Activated naive CD4-positive, alpha-beta T cell treated with anti-CD3 and anti-CD28 coated beads, Interleukin-2, amount 50 U/mL, for 16 hours (primary cell): ENCODE results near the gene SUN5.
"Not testable (repeated sequence)": the region's sequence is repeated elsewhere in the genome, so short reads cannot be mapped to it uniquely, and the experiment has no call there.

ENCODE experiments used
- DNase-seq: peaks from one replicate; pipeline ENCODE4 v3.0.0-alpha.2; 2020

SUN5 gene

DNA sequence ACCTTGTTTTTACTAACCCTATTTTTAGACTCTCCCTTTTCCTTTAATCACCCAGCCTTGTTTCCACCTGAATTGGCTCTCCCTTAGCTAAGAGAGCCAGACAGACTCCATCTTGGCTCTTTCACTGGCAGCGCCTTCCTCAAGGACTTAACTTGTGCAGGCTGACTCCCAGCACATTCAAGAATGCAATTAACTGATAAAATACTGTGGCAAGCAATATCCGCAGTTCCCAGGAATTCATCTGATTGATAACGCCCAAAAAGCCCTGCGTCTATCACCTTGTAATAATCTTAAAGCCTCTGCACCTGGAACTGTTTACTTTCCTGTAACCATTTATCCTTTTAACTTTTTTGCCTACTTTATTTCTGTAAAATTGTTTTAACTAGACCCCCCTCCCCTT lies 29.1 kb downstream of the SUN5 start:
- not testable (repeated sequence) for DNase-seq

- DNase-seq: not testable (repeated sequence)
These were observed 29.8 kb downstream of the SUN5 start for GRCh38 chr20:32974204-32975064.

DNA sequence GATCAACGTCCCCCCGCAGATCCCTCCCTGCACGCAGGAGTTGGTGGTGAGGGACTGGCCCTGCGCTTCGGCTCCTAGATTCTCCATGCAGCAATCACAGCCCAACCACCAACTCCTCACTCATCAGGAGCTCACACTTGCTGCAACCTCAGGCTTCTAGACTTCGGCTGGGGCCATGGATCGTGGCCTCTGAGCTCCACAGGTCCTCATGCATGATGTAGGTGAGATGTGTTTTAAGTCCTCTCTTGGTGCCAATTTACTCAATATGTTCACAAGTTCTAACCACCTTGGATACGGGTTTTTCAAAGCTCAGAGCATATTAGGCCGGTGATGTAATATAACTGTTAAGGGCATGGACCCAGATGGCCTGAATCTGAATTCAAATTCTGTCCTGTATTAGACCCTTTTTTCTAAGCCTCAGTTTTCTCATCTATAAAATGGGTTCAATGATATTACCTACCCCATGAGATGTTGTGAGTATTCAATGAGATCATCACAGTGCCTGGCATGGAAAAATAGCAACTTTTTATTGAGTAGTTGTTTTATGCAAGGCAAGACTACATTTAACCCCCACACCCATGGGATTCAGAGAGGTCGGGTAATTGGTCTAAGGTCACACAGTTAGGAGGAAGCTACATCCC lies 31.0 kb downstream of the SUN5 start:
- no peak for DNase-seq

GRCh38 chr20:32972181-32973076 lies 31.8 kb downstream of the SUN5 start:
- DNase-seq: peak; percentile 80

GRCh38 chr20:32971703-32972161 lies 32.5 kb downstream of the SUN5 start:
- DNase-seq: no peak

DNA sequence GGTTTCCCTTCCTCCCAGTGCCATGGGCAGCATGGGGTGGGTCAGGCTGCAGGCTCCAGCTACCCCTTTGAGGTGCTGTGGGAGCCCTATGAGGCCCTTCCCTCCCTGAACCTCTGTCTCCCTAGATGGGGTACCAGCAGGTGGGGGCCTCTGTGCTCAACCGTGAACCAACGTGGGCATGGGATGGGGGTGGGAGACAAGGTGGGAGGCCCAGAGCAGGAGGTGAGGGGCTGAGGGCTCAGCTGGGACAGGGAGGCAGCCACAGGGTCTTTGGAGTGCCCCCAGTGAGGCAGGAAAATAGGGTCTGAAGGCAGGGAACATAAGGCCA lies 33.3 kb downstream of the SUN5 start:
- DNase-seq: no peak

- no peak for DNase-seq
These were observed 33.9 kb downstream of the SUN5 start for GRCh38 chr20:32970115-32970972.

DNA sequence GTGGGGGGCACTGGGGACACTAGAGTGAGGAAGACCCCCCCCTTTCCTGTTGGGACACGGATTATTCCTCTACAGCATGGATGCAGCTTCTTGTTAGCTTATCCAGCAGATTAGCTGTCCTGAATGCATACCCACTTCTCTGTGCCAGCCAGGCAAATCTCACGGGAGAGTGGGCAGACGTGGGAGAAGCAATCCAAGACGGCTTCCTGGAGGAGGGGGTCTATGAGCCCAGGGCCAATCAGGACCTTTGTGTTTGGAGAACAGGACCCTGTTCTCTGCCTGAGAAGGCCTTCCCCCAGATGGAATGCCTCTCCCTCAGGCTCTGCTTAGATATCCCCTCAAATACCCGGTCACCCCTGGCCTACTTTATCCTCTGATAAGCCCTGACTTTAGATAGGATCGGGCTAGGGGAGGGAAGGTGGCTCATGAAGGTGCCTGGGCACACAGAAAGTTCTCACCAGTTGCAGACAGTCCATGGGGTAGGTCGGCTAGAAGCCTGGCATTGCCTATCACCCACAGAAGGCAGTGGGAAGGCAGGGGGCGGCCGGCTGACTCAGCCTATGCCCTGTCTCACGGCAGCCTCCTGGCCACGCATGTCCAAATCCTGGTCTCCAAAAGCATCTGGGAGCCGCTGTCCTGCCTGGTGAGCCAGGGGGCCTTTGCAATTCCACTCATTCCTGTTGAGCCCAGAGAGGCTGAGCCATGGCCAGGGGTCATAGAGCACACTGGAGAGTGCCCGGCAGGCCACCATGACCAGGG lies 34.7 kb downstream of the SUN5 start:
- no peak for DNase-seq

DNA sequence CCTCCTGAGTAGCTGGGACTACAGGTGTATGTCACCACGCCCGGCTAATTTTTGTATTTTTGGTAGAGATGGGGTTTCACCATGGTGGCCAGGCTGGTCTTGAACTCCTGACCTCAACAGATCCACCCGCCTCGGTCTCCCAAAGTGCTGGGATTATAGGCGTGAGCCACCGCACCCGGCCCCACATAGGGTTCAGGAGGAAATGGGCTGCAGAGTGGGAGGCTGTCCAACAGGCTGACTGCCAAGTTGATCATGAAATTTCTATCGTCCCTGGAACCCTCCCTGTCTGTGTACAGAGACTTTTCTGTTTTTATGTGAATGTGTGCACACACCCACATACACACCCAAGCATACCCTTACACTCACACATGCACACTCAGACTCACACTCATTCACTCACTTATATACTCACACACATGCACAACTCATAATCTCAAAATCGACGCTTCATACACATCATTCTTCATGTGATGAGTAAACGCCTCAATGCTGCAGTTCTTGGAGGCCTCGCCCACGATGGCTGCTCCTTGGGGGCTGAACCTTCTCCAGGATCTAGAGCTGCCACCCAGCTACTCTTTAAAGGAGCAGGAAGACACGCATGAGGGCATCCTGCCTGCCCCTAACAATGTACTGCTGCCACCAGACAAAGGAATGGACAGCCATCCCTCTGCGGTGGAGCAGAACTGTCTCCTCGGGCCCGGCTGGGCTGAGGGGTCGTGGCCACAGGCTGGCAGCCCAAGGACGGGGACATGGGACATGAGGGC lies 35.6 kb downstream of the SUN5 start:
- DNase-seq: peak; percentile 57

GRCh38 chr20:32967961-32968457 lies 36.2 kb downstream of the SUN5 start:
- DNase-seq: peak; percentile 50

GRCh38 chr20:32966881-32967781 lies 37.1 kb downstream of the SUN5 start:
- DNase-seq: peak; percentile 48

- no peak for DNase-seq
These were observed 37.9 kb downstream of the SUN5 start for GRCh38 chr20:32966382-32966781.

DNA sequence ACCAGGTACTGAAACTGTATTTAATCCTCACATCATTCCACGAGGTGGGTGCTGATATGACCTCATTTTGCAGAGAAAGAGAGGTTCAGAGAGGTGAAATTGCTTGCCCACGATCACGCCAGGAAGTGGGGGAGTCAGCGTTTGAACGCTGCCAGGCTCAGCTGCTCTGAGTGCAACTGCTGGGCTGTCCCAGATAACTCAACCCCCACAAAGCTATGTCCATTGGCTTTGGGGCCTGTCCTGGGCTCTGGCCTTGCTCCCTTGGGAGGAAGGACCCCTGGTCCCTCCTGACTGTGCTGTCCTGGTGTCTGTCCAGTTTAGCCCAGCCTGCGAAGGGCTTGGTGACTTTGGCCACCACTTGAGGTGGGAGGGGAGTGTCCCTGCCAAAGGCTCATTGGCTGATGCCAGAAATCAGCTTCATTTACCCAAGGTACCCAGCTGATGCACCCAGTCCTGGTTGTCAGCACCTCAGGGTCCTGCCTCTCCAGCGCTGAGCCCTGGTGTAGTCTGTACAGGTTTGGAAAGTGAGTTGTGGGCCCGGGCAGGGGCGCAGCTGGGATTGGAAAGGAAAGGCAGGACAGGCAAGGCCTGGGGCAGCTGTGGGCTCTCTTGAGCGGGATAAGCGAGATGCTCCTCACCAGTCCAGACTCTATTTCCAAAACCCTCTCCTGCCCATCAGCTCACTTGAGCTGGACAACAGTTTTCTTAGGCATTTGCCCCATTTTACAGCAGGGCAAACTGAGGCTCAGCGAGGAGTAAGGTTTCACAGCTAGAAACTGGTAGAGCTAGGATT lies 38.5 kb downstream of the SUN5 start:
- DNase-seq: no peak

GRCh38 chr20:32965115-32965514 lies 39.1 kb downstream of the SUN5 start:
- no peak for DNase-seq

- no peak for DNase-seq
These were observed 39.7 kb downstream of the SUN5 start for GRCh38 chr20:32964575-32964974.

DNA sequence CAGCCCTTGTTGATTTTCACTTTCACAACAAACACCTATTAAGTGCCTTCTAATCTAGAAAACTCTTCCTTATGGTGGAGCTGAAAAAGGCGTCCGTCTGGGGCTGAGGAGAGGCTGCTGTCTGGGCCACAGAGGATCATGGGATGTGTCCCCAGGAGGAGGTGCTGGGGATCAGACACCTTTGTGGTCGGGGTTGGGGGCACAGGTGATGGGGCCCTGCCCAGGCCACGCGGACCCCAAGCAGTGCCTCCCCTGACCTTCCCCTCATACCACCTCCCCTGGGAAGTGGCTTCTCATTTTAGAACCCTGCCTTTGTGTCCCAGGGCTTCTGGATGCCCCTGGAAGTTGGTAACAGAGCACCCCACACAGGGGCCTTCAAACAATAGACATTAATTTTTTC lies 41.1 kb downstream of the SUN5 start:
- DNase-seq: no peak

DNA sequence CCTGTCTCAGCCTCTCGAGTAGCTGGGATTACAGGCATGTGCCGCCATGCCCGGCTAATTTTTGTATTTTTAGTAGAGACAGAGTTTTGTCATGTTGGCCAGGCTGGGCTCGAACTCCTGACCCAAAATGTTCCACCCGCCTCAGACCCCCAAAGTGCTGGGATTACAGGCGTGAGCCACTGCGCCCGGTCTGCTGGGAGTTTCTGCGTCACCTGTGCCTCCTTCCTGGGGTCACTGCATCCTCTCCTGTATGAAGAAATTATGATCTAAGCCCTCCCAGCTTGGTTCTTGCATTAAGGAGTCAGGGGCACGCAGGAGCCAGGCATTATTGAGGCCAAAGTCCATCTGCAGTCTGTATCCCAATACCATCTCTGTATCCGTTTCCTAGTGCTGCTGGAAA lies 41.6 kb downstream of the SUN5 start:
- not testable (repeated sequence) for DNase-seq

- DNase-seq: no peak
These were observed 42.2 kb downstream of the SUN5 start for GRCh38 chr20:32962053-32962452.
